ENCODE data around the gene POMGNT1. TPM values are rescaled to one million over a fixed set of nuclear protein-coding genes. Genes with fewer than 3 reads are reported as not detected.
A peak's percentile ranks its signal among the peaks of the same experiment; 100 is the strongest.

Gene POMGNT1
- total RNA-seq, 2 experiments from 2014 or later = 30.8 to 37.3 TPM

GRCh38 chr1:46221749-46222148, 23.5 kb upstream of the POMGNT1 start:
- CTCF ChIA-PET (ENCODE audit: unreplicated experiment) = no interaction called here
- TF ChIP-seq CTCF (conservative IDR thresholded peaks at IDR 0.05; ENCODE audit: low read length) = no peak
- no peak for TF ChIP-seq EZH2phosphoT487 (IDR thresholded peaks at IDR 0.05; ENCODE audit: borderline replicate concordance, low read depth, low read length)
- H2AFZ ChIP-seq (ENCODE audit: low read length) = no peak overlapping the region
- H3K4me2 ChIP-seq (ENCODE audit: low read length) = no peak overlapping the region
- no peaks in the 10 kb centered on the region for H4K20me1 ChIP-seq (ENCODE audit: insufficient read depth, low read length)
- no peaks in the 10 kb centered on the region for H3K9me3 ChIP-seq (ENCODE audit: low read length)
- no peak overlapping the region for H3K27ac ChIP-seq (ENCODE audit: low read depth, low read length, poor library complexity, severe bottlenecking)
- no peak overlapping the region for H3K4me3 ChIP-seq (ENCODE audit: low read depth, low read length, poor library complexity, severe bottlenecking)
- no peaks in the 10 kb centered on the region for H3K9me2 ChIP-seq (ENCODE audit: insufficient read depth, low read length)
- H3K4me1 ChIP-seq (ENCODE audit: insufficient read depth, low read length, poor library complexity, severe bottlenecking) = peaks cover 18% of the 10 kb centered on the region
- intact Hi-C loops (cut with micrococcal nuclease; ENCODE audit: unreplicated experiment) = loop anchor here (10.0 kb wide), 1 partner anchor 607 kb away; no protein-coding TSS in a partner anchor
- no TSS peak for BruUV-seq (replicated peaks)
- no peaks in the 10 kb centered on the region for H3K36me3 ChIP-seq (ENCODE audit: insufficient read depth, low read length)
- H3K79me2 ChIP-seq (ENCODE audit: insufficient read depth, low read depth, low read length) = no peaks in the 10 kb centered on the region
- no peak for DNase-seq (ENCODE audit: low spot score)
- POLR2A ChIA-PET = no interaction called here

GRCh38 chr1:46220808-46221207, 22.6 kb upstream of the POMGNT1 start:
- no TSS peak for BruUV-seq (replicated peaks)
- Histone ChIP-seq H3K4me1 (ENCODE audit: insufficient read depth, low read length, poor library complexity, severe bottlenecking) (peaks cover 18% of the 10 kb centered on the region), H4K20me1 (ENCODE audit: insufficient read depth, low read length) (no peaks in the 10 kb centered on the region), H3K79me2 (ENCODE audit: insufficient read depth, low read depth, low read length) (no peaks in the 10 kb centered on the region), H2AFZ (ENCODE audit: low read length) (peak overlapping the region; percentile 36; the same call in 1 of the 2 replicates), H3K9me3 (ENCODE audit: low read length) (no peaks in the 10 kb centered on the region), H3K9me2 (ENCODE audit: insufficient read depth, low read length) (no peaks in the 10 kb centered on the region), H3K4me2 (ENCODE audit: low read length) (no peak overlapping the region), H3K27ac (ENCODE audit: low read depth, low read length, poor library complexity, severe bottlenecking) (no peak overlapping the region), H3K4me3 (ENCODE audit: low read depth, low read length, poor library complexity, severe bottlenecking) (no peak overlapping the region), H3K36me3 (ENCODE audit: insufficient read depth, low read length) (no peaks in the 10 kb centered on the region)
- DNase-seq (ENCODE audit: low spot score) = no peak
- intact Hi-C loops (cut with micrococcal nuclease; ENCODE audit: unreplicated experiment) = loop anchor here (10.0 kb wide), 1 partner anchor 606 kb away; no protein-coding TSS in a partner anchor
- ChIA-PET CTCF (ENCODE audit: unreplicated experiment) (no interaction called here), POLR2A (interaction anchor here (0.5 kb wide), 1 partner anchor 215 kb away, joined by 3 read pairs; no protein-coding TSS in a partner anchor)
- TF ChIP-seq EZH2phosphoT487 (IDR thresholded peaks at IDR 0.05; ENCODE audit: borderline replicate concordance, low read depth, low read length) (no peak), CTCF (conservative IDR thresholded peaks at IDR 0.05; ENCODE audit: low read length) (no peak)

Data from OCI-LY7 (cell line).